NCI-H1092 (cell line): ENCODE data around the gene SLC22A15.
"Not testable (repeated sequence)": the region's sequence is repeated elsewhere in the genome, so short reads cannot be mapped to it uniquely, and the experiment has no call there.

ENCODE experiments used
- DNase-seq: peaks from one replicate; lab custom pipeline; 2025; lab: John Stamatoyannopoulos, UW

SLC22A15 gene

GRCh38 chr1:116033322-116033721 lies 57.0 kb downstream of the SLC22A15 start:
- DNase-seq = no peak

- DNase-seq = no peak
Measured at GRCh38 chr1:116036255-116036654, 59.9 kb downstream of the SLC22A15 start.

- no peak for DNase-seq
Measured at GRCh38 chr1:116038679-116039078, 62.4 kb downstream of the SLC22A15 start.

- DNase-seq = no peak
Measured at GRCh38 chr1:116044071-116044470, 67.8 kb downstream of the SLC22A15 start.

- not testable (repeated sequence) for DNase-seq
Measured at GRCh38 chr1:116046933-116047332, 70.6 kb downstream of the SLC22A15 start.

- not testable (repeated sequence) for DNase-seq
Measured at GRCh38 chr1:116051896-116052295, 75.6 kb downstream of the SLC22A15 start.

- no peak for DNase-seq
Measured at GRCh38 chr1:116062201-116062600, 85.9 kb downstream of the SLC22A15 start.

- no peak for DNase-seq
Measured at GRCh38 chr1:116064616-116065015, 88.3 kb downstream of the SLC22A15 start.

GRCh38 chr1:116066868-116067565 lies 90.7 kb downstream of the SLC22A15 start:
- no peak for DNase-seq

- no peak for DNase-seq
Measured at GRCh38 chr1:116067566-116067890, 91.2 kb downstream of the SLC22A15 start.

GRCh38 chr1:116075575-116075974 lies 99.3 kb downstream of the SLC22A15 start:
- no peak for DNase-seq

GRCh38 chr1:116075990-116076389 lies 99.7 kb downstream of the SLC22A15 start:
- DNase-seq = no peak

- no peak for DNase-seq
Measured at GRCh38 chr1:116076831-116077230, 100.5 kb downstream of the SLC22A15 start.

- no peak for DNase-seq
Measured at GRCh38 chr1:116078699-116079223, 102.4 kb downstream of the SLC22A15 start.

- no peak for DNase-seq
Measured at GRCh38 chr1:116087628-116088027, 111.3 kb downstream of the SLC22A15 start.

- DNase-seq = no peak
Measured at GRCh38 chr1:116089870-116090269, 113.6 kb downstream of the SLC22A15 start.

GRCh38 chr1:116091083-116091482 lies 114.8 kb downstream of the SLC22A15 start:
- no peak for DNase-seq

- DNase-seq = no peak
Measured at GRCh38 chr1:116092752-116093489, 116.6 kb downstream of the SLC22A15 start.

- DNase-seq = no peak
Measured at GRCh38 chr1:116095027-116095426, 118.7 kb downstream of the SLC22A15 start.

GRCh38 chr1:116096013-116096618 lies 119.8 kb downstream of the SLC22A15 start:
- no peak for DNase-seq

GRCh38 chr1:116097626-116098025 lies 121.3 kb downstream of the SLC22A15 start:
- no peak for DNase-seq

- DNase-seq = no peak
Measured at GRCh38 chr1:116099379-116099778, 123.1 kb downstream of the SLC22A15 start.

GRCh38 chr1:116099919-116100318 lies 123.6 kb downstream of the SLC22A15 start:
- DNase-seq = no peak
